ENCODE data around the gene LPCAT1.
"Not testable (repeated sequence)": the region's sequence is repeated elsewhere in the genome, so short reads cannot be mapped to it uniquely, and the experiment has no call there.

LPCAT1 gene

DNA sequence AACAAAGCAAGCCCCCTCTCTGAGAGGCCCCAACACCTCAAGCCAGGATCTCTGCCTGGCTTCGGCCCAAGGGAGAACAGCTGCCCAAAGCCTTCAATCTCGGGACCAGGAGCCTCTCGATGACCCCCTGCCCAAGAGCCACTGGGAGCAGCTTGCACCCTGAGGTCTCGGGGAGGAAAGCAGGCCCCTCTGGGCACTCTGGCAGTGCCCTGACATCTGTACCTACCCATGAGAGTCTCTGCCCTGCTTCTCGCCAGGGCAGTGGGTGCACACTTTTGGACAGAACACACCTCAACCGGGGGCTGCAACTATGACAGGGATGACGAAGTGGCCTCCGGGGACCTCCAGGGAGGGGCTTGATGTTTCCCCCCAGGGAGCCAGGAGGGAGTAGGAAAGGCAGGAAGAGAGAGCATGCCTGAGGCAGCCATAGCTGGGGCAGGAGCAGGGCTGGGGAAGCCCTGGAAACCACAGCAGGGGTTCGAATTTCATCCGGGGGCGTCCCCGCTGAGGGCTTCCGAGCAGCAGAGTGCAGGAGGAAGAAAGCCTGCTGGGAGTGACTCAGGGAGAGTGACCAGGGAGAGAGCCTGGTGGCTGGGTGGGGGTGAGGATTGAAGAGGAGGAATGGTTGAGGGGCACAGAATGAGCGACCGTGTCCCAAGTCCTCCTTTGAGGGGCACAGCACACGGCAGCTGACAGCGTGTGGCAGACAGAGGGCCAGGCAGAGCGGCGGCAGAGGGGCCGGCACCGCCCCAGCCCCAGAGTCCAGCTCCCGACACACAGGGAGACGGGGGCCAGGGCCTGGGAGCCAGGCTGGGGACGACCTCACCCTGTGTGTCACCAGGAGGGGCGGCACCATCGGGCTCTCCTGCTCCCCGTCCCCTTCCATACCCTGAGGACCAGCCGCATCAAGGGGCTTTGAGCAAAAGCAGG is 1.8 kb downstream of the LPCAT1 start:
- no peak for DNase-seq

DNA sequence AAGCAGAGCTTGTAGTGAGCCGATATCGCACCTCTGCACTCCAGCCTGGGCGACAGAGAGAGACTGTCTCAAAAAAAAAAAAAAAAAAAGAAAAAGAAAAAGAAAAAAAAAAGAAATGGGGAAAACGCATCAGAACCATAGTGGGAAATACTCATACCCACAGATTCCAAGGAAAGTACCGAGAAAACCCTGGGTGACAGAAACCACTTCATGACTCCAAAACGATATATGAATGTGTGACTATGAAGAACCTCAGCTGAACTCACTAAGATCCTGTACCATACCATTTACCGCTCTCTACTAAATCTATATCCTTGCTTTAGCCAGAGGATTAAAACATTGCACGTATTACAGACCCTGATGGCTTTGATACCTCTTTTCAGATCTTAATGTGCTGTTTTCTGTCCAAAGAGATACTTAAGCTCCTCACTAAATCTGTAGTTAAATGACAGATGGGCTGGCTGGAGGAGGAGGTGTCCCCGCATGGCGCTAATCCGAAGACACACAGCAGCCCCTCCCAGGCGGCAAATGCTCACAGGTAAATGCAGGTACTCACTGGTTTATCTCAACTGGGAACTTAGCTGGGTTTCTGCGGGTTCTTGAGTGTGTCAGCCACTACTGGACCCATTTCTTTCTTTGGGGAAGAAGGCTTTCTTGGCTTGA is 2.8 kb downstream of the LPCAT1 start:
- no peak for DNase-seq

DNA sequence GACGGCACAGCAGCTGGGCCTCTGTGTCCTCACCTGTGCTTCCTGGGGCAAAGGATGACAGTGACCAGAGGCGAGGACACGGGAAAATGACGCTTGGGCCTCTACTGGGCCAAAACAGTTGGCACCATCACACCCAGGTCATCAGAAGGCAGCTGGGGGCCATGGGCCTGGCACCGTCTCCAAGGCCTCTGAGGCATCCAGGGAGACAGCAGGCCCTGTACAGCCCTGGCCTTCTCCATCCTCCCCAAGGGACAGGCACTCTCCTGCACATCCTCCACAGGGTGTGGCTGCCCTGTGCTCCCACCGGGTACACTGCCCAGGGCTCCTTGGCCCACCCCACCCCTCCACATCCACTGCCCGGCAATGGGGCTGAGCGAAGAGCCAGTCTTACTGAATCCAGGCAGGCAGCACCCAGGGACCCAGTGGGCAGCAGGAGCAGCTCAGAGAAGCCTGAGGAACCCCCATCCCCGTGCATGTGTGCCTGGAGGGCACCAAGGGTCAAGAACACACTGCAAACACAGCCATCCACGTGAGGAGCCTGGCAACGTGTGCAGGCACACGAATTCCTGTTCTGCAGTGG is 4.0 kb downstream of the LPCAT1 start:
- DNase-seq: no peak

DNA sequence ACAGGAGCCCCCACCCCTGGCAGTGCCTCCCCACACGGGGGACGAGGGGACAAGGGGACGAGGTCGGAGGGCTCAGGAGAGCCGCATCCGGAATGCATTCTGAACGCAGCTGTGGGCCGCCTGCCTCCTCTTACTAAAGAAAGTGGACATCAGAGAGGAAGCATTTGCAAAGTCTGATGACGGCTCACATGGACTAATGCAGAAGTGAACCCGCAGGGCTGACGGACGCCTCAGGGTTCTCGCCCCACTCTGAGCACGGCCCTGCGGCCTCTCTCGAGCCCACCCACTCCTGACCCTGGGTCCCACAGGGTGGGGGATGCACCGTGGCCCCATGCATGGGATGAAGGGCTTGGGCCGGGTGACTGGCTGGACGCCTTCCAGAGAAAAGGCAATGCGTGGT is 5.9 kb downstream of the LPCAT1 start:
- no peak for DNase-seq

DNA sequence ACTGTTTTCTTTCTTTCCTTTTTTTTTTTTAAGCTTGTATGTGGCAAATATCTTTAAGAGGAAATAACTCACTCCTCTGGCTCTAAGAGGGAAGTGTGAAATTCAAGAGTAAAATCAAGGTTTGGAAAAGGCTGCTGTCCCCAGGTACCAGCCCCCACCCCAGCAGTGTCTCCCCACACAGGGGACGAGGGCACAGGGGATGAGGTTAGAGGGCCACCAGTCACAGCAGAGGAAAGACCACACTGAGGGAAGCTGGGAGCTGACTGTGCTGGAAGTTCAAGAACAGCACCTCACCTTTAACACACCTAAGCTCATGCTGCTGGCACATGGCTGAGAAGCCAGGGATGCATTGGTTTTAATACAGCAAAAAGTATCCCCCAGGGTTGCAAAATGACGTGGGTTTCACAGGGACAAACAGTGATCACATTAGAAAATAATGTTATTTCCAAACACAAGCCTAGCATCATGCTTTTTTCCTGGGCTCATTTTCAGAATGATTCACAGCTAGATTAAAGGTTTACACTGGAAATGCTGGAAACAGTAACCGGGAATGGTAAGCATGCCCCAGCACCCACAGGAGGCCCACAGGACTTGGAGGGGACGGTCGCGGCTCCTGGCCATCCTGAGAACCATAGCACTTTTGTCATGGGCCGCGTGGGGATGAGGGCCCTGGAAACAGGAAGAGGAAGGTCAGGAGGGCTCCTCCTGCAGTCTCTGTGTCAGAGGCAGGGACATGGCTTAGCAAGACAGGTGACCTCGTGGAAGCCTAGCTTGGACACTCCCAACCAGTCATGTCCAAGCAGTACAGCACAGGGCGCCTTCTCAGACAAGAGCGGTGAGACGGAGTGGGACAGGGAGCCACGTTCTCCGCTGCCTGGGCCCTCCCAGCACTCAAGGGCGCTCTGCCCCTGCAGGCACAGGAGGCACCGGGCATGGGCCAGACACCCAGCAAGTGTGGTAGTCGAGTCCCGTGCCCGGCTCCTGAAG is 6.9 kb downstream of the LPCAT1 start:
- DNase-seq: no peak

DNA sequence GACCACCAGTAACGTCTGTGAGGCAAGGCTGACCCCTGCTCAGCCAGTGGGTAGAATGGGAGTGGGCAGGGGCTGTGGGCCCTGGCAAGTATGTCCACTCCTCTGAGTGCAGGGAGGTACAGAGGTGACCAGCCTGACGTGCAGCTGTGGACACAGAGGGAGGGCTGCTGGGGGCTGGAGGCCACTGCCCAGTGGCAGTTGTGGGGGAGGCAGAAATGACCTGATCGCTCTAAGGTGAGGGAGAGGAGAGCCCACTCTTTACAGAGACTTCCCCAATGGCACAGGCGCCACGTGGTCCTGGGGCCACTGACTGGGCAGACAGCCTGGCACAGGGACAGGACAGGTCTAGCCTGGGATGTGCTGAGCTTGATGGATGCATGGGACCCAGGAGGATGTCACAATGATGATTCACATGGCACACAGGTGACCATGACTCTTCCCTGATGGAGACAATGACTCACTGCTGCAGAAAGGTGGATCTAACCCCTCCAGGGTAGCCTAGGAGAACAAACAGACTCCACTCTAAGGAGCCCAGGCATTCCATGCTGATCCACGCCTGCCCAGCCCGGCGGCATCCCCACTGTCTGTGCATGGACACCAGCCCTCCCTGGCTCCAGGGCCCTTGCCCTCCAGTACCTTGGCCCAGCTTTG is 7.7 kb downstream of the LPCAT1 start:
- no peak for DNase-seq

DNA sequence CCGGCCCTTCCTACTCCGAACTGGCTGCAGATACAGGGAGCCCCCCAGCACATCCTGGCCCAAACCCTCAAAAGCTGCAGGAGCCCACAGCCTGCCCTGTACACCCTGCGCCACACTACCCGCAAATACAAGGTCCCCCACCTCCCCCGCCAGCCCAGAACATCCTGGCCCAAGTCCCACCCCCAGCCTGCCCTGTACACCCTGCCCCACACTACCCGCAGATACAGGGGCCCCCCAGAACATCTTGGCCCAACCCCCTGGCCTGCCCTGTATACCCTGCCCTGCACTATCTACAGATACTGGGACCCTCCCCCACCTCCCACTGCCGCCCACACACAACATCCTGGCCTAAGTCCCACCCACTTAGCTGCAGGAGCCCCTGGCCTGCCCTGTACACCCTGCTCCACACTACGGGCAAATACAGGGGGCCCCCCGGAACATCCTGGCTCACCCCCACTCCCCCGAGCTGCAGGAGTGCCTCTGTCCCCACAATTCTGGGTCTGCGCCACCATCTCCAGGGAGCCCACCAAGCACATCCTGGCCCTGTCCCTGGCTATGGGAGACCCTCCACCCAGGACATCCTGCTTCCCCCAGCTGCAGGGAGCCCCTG is 8.3 kb downstream of the LPCAT1 start:
- no peak for DNase-seq

DNA sequence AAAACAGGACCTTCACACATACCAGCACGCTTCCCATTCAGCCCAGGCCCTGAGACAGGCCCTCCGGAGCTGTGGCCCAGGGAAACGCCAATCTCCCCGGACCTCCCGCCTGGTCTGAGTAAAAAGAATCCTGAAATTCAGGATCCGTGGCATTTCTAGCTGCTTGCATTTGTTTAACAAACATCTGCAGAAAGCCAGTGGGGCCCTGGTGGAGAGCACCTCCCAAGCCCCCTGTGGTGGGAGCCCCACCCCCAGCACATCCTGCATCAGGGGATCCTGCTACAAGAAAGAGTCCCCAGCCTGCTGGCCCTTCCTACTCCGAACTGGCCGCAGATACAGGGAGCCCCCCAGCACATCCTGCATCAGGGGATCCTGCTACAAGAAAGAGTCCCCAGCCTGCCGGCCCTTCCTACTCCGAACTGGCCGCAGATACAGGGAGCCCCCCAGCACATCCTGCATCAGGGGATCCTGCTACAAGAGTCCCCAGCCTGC is 8.9 kb downstream of the LPCAT1 start:
- DNase-seq: not testable (repeated sequence)

DNA sequence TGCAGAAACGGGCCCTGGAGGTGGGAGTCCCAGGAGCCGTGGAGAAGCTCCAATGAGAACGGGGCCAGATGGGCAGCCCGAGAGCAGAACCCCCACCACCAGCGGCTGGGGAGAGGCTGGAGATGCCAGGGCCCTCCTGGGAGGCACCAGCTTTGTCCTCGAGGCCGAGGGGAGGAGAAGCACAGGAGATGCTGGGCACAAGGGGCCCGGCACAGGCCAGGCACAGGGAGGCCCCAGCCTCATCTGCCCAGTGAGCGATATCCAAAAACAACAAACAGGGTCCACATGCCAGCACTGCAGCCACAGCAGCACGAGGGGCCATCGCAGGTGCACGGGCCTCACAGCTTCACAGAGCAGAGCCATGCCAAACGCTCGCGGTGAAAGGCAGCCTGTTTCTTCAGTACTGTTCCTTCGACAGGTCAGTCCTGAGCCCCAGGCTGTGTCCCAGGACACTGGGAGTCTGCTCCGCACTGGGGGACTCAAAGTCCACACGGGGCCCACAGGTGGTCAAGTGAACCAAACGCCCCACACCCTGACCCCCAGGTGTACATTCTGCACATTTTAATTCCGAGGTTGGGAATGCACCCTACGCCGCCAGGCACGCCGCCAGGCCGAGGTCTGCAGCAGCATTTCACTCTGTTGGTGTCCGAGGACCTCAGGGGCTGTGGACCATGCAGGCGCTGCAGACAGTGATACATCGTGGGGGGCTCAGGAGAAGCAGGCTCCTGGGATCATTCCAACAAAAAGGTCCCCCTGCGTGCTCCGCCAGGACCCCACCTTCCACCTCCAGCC is 9.5 kb downstream of the LPCAT1 start:
- DNase-seq: no peak

DNA sequence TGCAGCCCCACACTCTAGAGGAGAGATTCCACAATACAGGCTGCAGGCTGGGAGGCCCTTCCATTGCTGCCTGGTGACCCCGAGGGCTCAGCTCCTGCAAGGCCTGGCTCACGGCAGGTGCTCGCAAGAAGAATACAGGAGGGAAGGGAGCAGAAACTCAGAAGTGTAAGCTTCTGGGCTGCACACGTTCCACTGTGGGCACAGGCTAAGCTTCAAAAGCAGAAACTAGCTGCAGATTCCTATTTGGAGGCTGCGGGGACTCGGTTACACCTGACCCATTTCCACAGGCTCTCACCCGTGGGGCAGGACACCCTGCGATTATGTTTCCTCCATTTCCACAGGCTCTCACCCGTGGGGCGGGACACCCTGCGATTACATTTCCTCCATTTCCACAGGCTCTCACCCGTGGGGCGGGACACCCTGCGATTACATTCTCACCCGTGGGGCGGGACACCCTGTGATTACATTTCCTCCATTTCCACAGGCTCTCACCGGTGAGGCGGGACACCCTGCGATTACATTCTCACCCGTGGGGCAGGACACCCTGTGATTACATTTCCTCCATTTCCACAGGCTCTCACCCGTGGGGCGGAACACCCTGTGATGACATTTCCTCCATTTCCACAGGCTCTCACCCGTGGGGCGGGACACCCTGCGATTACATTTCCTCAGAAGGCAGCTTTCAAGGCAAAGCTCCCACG is 10.3 kb downstream of the LPCAT1 start:
- DNase-seq: no peak

DNA sequence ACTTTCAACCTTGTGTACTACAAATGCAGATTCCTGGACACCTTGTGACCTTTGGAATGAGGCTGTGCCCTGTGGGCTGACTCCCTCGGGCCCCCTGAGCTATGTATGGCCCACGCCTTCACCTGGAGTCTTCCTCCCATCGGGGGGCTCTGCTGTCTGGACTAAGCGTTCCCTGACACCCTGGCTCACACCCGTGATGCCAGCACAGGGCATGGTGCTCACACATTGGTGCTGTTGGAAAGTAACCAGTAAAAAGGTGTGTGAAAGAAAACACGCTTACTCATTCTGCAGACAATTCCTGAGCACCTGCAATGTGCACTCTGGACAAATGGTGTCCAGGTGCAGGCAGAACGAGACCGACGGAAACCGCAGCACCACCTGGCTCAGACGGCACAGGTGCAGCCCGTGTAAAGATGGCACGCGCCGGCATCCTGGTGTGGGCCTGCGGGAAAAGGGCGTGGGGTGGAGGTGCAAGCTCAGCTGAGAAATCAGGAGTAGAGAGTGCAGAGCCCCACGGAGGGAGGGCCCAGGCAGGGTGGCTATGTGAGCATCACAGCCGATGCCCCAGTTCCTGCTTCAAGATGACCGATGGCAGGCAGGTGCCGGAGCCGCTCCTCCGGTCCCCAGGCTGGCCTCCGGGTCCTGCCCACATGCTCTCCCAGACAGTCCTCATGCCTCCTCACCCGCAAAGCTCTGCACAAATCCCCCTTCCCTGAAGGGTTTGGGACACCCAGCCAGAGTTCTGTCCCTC is 11.0 kb downstream of the LPCAT1 start:
- DNase-seq: no peak

DNA sequence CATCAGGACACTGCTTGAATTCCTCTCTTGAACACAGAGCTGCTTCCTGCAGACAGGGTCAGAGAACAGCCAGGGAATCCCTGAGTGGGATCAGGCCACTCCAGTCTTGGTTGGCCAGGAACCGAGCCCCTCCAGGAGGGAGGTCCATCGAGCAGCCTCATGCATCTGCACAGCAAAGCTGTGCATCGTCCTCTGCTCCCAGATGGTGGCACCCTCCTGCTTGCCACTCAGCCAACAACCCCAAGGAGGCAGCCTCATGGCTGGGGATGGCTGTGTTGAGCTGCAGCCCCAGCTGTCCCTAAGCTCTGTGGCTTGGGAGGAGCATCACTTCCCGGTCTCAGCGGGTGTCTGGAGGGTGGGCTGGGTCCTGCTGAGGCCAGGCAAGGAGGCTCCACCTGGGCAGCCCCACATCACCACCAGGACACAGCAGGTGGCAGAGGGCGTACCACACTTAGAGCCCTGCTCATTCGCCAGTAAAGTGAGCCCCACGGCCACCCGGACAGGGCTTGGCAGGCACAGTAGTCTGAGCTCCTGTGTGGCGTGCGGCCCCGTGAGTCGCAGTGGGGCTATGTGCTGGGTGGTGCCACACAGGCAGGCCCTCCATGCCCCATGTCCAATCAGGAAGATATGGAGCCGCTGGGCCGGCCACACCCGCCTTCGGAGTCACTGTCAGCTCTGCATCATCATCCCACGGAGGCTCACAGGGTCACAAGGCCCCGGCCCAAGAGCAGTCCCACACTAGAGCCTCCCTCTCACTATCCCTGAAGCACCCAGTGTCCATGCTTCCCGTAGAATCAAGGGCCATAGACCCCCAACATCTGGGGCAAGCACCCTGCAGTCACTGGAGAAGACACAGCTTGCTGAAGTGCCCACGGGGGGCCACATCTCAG is 11.9 kb downstream of the LPCAT1 start:
- DNase-seq: no peak

DNA sequence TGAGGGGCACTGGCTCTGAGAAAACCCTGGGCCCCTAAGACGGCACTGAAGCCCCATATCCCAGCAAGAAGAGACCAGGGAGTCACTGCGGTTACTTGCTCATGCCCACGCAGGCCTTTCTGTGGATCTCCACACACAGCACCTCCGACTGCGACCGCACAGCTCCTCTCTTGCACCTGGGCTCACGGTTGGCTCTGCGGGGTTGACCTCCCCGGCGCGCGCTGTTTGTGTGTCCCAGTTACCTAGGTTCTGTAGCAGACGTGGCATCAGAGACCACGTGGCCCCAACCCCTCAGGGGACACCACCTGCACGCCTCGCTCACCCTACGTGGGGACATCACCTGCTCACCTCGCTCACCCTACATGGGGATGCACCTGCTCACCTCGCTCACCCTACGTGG is 12.7 kb downstream of the LPCAT1 start:
- no peak for DNase-seq

DNA sequence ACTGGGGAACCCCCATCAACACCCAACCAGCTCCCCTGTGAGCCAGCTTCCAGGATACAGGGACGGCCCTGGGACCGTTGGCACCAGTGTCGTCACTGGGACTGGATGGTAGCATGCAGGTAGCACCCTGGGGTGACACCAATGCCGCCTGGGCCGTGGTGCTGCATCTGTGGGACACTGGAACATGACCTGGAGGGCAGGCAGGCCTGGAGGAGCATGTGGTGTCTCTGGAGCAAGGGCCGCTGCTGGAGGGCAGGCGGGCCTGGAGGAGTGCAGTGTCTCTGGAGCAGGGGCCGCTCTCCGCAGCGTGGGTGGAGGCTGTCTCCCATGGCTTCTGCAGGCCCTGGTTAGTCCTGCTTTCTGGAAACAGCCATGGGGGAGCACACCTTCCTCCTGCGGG is 13.1 kb downstream of the LPCAT1 start:
- DNase-seq: no peak

DNA sequence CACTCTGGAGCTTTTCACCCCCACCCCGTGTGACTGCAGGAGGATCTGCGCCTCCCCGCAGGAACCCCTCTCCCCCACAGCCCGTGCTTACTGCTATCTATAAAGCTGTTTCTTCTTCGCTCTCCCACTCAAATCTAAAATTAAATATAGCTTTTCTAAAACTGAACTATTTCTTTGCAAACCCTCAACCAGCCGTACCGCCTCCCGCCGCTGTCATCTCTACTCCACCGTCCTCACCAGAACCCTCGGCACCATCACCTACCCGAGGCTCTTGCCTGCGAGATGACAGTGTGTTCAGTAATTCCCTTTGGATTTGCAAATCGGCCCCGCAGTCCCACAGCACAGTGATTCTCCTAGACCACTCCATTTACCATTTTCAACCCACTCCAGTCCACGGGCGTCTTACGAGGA is 13.6 kb downstream of the LPCAT1 start:
- DNase-seq: no peak

DNA sequence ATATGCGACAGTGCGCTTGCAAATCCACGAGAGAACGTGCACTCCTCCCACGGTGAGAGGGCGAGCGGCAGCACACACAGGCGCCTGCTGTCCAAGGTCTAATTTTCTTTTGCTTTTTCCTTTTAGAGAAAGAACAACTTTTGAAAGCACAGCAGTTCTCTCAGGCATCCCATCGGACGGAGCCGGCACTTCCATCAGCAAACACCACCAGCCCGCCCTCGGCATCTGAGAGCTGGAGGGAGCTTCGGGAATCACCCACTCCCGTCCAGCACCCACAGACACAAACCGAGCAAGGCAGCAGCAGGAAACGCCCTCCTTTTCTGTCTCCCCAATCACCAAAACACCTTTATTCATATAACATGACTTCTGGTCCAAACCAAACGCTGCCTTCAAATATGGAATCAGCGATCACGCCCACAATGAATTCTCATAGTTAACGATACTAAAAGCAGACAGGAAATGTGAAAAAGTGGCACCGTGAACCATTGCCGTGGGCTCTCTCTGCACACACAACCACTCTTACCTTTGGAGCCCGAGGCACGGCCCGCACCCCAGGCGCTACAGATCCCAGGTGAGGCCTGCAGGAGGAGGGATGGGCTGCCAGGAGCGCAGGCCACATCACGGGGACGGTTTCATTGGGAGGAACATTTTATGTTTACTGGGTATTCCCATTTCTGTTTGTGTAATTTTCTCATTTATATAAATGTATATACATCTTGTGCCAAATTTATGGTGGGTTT is 14.2 kb downstream of the LPCAT1 start:
- no peak for DNase-seq

DNA sequence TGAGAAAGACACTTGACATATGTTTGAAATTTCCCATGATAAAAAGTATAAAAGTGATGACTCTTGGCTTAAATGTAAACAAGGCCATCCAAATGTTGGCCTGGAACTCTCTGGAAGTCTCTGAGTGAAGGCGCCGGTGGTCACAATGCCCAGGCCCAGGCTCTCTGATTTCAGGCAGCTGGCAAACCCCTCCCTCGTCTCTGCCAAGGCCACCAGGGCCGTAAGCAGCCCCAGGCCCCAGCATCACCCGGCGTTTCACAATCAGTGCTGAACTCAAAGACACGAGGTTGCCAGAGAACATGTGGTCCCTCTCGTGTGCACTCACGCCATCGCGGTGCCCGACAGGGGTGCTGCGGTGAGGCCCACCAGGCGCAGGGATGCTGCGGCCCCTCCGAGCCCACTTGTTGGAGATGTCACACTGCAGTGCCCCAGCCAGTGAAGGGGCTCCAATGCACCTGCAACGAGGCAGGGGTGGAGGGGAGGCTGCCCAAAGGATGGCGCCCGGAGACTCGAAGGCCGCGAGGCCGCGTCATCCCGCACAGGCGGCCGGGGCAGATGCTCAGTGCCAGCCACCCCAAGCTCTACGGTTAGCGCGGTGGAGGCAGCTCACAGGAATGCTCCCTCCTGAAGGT is 15.0 kb downstream of the LPCAT1 start:
- DNase-seq: no peak

Data from T-helper 9 cell (primary cell).